ENCODE data around the gene ARID4B. TPM values are rescaled to one million over a fixed set of nuclear protein-coding genes. Genes with fewer than 3 reads are reported as not detected.

Gene ARID4B
- total and polyA plus RNA-seq, 2 donors (not counting 3 experiments of a cell fraction or from before 2014, with no cell fraction given): 6.7 to 40.7 TPM

DNA sequence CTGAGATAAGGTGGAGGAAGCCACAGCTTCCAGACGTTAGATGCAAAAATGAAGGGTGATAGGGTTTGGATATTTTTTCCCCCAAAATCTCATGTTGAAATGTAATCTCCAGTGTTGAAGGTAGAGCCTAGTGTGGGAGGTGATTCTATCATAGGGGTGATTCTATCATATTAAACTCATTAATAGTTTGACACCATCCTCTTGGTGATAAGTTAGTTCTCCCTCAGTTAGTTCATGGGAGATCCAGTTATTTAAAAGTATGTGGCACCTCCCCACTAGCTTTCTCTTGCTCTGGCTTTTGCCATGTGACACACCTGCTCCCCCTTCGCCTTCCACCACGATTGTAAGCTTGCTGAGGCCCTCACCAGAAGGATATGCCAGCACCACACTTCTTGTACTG, 30.9 kb upstream of the ARID4B start:
- H3K9me1 ChIP-seq (replicated peaks; ENCODE audit: control insufficient read depth, extremely low read depth, insufficient read depth, low read length): no peaks in the 10 kb centered on the region
- no TSS peak for BruUV-seq (replicated peaks)
- H3K27me3 ChIP-seq (ENCODE audit: control insufficient read depth in 2 of 2, insufficient read depth in 2 of 2, low read length in 2 of 2): peaks cover 0 to 4% of the 10 kb centered on the region in 2 experiments
- CTCF ChIA-PET: interaction anchor here (0.9 to 1.6 kb wide), 3 partner anchors 12 to 100 kb away, joined by 3 to 4 read pairs (median 3); no protein-coding TSS in a partner anchor
- H3K4me2 ChIP-seq (ENCODE audit: insufficient read depth, low read length): no peak overlapping the region
- no peaks in the 10 kb centered on the region for H3K9me3 ChIP-seq (replicated peaks; ENCODE audit: control insufficient read depth, insufficient read depth, low read length)
- no peaks in the 10 kb centered on the region for H3K4me1 ChIP-seq (ENCODE audit: control insufficient read depth, extremely low read depth, insufficient read depth, low read length)
- no peak overlapping the region for H3K9ac ChIP-seq (replicated peaks; ENCODE audit: extremely low read depth, insufficient read depth, low read length)
- H2AFZ ChIP-seq (ENCODE audit: low read depth, low read length): no peak overlapping the region
- dilution Hi-C loops (cut with MboI; ENCODE audit: extremely low pct_ligation_motif_present, low sequenced_read_pairs) (no loop called here), intact Hi-C loops (cut with micrococcal nuclease) (no loop called here)
- FAIRE-seq (no peak), DNase-seq (ENCODE audit: low read depth, low spot score) (no peak)
- H3K79me2 ChIP-seq (ENCODE audit: control insufficient read depth, insufficient read depth, low read length): no peaks in the 10 kb centered on the region
- POLR2A ChIA-PET: no interaction called here
- H3K27ac ChIP-seq (ENCODE audit: insufficient read depth, low read depth, low read length): no peak overlapping the region
- no peaks in the 10 kb centered on the region for H4K20me1 ChIP-seq (replicated peaks; ENCODE audit: control insufficient read depth, extremely low read depth, insufficient read depth, low read length)
- TF ChIP-seq FOS (IDR thresholded peaks at IDR 0.05; ENCODE audit: borderline replicate concordance, insufficient read depth, low read length) (no peak), GATA2 (IDR thresholded peaks at IDR 0.05; ENCODE audit: insufficient read depth, insufficient read length, low read depth, low read length) (no peak), JUN (IDR thresholded peaks at IDR 0.05; ENCODE audit: borderline replicate concordance, insufficient read depth, insufficient read length, low read depth) (no peak), POLR2AphosphoS5 (IDR thresholded peaks at IDR 0.05; ENCODE audit: insufficient read depth, low read depth, low read length) (no peak)
- H3K36me3 ChIP-seq (ENCODE audit: control insufficient read depth in 2 of 2, extremely low read depth in 1 of 2, insufficient read depth in 2 of 2, low read length in 2 of 2): no peaks in the 10 kb centered on the region
- no peak overlapping the region for H3K4me3 ChIP-seq (replicated peaks in 1 of 3; ENCODE audit: insufficient read depth in 1 of 3, low read depth in 1 of 3, low read length in 3 of 3)

DNA sequence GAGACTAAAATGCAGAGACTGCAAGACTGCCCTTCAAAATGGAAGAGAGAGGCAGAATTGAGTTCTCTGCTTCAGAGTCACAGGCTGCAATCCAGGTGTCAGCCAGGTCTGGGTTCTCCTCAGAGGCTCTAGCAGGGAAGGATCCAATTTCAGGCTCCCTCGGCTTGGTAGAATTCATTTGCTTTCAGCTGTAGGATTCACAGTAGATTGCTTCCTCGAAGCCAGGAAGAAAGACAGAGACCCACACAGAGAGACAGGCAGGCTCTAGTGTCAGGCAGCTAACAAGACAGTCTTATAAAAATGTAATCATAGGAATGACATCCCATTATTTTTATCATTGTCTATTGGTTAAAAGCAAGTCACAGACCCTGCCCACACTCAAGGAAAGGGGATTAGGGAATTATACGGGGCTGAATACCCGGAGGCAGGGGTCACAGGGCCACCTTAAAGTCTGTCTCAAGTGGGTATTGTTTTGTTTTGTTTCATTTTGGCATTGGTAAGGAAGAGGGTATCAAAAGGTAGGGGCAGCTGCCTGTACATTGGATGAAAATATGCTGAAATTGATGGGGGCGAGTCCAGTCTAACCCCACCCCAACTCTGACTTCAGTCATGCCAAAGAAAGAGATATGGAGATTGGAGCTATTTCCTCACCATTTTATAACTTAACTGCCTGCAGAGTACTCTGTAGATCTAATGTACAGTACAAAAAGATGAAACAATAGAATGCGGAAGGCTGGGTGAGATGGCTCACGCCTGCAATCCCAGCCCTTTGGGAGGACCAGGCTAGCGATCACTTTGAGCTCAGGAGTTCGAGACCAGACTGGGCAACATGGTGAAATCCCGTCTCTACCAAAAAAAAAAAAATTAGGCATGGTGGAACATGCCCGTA, 29.8 kb upstream of the ARID4B start:
- DNase-seq (ENCODE audit: low read depth, low spot score): no peak
- Histone ChIP-seq H3K36me3 (ENCODE audit: control insufficient read depth in 2 of 2, extremely low read depth in 1 of 2, insufficient read depth in 2 of 2, low read length in 2 of 2) (no peaks in the 10 kb centered on the region), H3K9me1 (replicated peaks; ENCODE audit: control insufficient read depth, extremely low read depth, insufficient read depth, low read length) (no peaks in the 10 kb centered on the region), H3K4me1 (ENCODE audit: control insufficient read depth, extremely low read depth, insufficient read depth, low read length) (no peaks in the 10 kb centered on the region), H3K27me3 (ENCODE audit: control insufficient read depth in 2 of 2, insufficient read depth in 2 of 2, low read length in 2 of 2) (peaks cover 0 to 4% of the 10 kb centered on the region in 2 experiments), H3K79me2 (ENCODE audit: control insufficient read depth, insufficient read depth, low read length) (no peaks in the 10 kb centered on the region), H3K9me3 (replicated peaks; ENCODE audit: control insufficient read depth, insufficient read depth, low read length) (no peaks in the 10 kb centered on the region), H2AFZ (ENCODE audit: low read depth, low read length) (no peak overlapping the region), H3K9ac (replicated peaks; ENCODE audit: extremely low read depth, insufficient read depth, low read length) (no peak overlapping the region), H3K4me2 (ENCODE audit: insufficient read depth, low read length) (no peak overlapping the region), H3K27ac (ENCODE audit: insufficient read depth, low read depth, low read length) (no peak overlapping the region), H3K4me3 (replicated peaks in 1 of 3; ENCODE audit: insufficient read depth in 1 of 3, low read depth in 1 of 3, low read length in 3 of 3) (no peak overlapping the region), H4K20me1 (replicated peaks; ENCODE audit: control insufficient read depth, extremely low read depth, insufficient read depth, low read length) (no peaks in the 10 kb centered on the region)
- no TSS peak for BruUV-seq (replicated peaks)
- POLR2A ChIA-PET: no interaction called here
- no peak for FAIRE-seq
- TF ChIP-seq FOS (IDR thresholded peaks at IDR 0.05; ENCODE audit: borderline replicate concordance, insufficient read depth, low read length) (no peak), POLR2A (IDR thresholded peaks at IDR 0.05; ENCODE audit: low read depth, low read length) (no peak), JUN (IDR thresholded peaks at IDR 0.05; ENCODE audit: borderline replicate concordance, insufficient read depth, insufficient read length, low read depth) (no peak), POLR2AphosphoS5 (IDR thresholded peaks at IDR 0.05; ENCODE audit: insufficient read depth, low read depth, low read length) (no peak), GATA2 (IDR thresholded peaks at IDR 0.05; ENCODE audit: insufficient read depth, insufficient read length, low read depth, low read length) (no peak), MYC (IDR thresholded peaks at IDR 0.05; ENCODE audit: low read depth, low read length) (no peak), EZH2 (IDR thresholded peaks at IDR 0.05; ENCODE audit: borderline replicate concordance, low read depth, low read length, severe bottlenecking) (no peak)
- TF ChIP-seq, protein P1, sequence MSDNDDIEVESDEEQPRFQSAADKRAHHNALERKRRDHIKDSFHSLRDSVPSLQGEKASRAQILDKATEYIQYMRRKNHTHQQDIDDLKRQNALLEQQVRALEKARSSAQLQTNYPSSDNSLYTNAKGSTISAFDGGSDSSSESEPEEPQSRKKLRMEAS (IDR thresholded peaks at IDR 0.05; ENCODE audit: insufficient read depth, insufficient read length): no peak
- TF ChIP-seq, protein P2, sequence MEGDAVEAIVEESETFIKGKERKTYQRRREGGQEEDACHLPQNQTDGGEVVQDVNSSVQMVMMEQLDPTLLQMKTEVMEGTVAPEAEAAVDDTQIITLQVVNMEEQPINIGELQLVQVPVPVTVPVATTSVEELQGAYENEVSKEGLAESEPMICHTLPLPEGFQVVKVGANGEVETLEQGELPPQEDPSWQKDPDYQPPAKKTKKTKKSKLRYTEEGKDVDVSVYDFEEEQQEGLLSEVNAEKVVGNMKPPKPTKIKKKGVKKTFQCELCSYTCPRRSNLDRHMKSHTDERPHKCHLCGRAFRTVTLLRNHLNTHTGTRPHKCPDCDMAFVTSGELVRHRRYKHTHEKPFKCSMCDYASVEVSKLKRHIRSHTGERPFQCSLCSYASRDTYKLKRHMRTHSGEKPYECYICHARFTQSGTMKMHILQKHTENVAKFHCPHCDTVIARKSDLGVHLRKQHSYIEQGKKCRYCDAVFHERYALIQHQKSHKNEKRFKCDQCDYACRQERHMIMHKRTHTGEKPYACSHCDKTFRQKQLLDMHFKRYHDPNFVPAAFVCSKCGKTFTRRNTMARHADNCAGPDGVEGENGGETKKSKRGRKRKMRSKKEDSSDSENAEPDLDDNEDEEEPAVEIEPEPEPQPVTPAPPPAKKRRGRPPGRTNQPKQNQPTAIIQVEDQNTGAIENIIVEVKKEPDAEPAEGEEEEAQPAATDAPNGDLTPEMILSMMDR (IDR thresholded peaks at IDR 0.05; ENCODE audit: extremely low read depth in 1 of 2, insufficient read depth in 1 of 2, low read depth in 1 of 2, low read length in 2 of 2): no peak
- intact Hi-C loops (cut with micrococcal nuclease): no loop called here
- CTCF ChIA-PET: interaction anchor here (1.2 to 1.6 kb wide), 2 partner anchors 58 to 99 kb away, joined by 3 to 4 read pairs; no protein-coding TSS in a partner anchor
- dilution Hi-C loops (cut with MboI; ENCODE audit: extremely low pct_ligation_motif_present, low sequenced_read_pairs): no loop called here
